HT-29 (cell line): Measurements from ENCODE around the gene CELSR2. TPM values are rescaled to one million over a fixed set of nuclear protein-coding genes. Genes with fewer than 3 reads are reported as not detected.

ENCODE experiments used
- DNase-seq: peaks from one replicate; pipeline ENCODE4 v3.0.0-alpha.2; 2015; ENCODE audit warnings: low spot score
- total RNA-seq: library from RNA; depleted of rRNA; stranded (reverse); fragments of >200 nt; shearing (Covaris generic); gene quantifications from 2 replicates; pipeline ENCODE4 v1.2.3, GENCODE V29; 2014

Gene CELSR2
- total RNA-seq, 1 experiment from 2014 or later = 1.4 TPM

DNA sequence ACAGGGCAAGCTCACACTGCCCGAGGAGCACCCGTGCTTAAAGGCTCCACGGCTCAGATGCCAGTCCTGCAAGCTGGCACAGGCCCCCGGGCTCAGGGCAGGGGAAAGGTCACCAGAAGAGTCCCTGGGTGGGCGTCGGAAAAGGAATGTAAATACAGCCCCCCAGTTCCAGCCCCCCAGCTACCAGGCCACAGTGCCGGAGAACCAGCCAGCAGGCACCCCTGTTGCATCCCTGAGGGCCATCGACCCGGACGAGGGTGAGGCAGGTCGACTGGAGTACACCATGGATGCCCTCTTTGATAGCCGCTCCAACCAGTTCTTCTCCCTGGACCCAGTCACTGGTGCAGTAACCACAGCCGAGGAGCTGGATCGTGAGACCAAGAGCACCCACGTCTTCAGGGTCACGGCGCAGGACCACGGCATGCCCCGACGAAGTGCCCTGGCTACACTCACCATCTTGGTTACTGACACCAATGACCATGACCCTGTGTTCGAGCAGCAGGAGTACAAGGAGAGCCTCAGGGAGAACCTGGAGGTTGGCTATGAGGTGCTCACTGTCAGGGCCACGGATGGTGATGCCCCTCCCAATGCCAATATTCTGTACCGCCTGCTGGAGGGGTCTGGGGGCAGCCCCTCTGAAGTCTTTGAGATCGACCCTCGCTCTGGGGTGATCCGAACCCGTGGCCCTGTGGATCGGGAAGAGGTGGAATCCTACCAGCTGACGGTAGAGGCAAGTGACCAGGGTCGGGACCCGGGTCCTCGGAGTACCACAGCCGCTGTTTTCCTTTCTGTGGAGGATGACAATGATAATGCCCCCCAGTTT lies 1.3 kb downstream of the CELSR2 start:
- no peak for DNase-seq

DNA sequence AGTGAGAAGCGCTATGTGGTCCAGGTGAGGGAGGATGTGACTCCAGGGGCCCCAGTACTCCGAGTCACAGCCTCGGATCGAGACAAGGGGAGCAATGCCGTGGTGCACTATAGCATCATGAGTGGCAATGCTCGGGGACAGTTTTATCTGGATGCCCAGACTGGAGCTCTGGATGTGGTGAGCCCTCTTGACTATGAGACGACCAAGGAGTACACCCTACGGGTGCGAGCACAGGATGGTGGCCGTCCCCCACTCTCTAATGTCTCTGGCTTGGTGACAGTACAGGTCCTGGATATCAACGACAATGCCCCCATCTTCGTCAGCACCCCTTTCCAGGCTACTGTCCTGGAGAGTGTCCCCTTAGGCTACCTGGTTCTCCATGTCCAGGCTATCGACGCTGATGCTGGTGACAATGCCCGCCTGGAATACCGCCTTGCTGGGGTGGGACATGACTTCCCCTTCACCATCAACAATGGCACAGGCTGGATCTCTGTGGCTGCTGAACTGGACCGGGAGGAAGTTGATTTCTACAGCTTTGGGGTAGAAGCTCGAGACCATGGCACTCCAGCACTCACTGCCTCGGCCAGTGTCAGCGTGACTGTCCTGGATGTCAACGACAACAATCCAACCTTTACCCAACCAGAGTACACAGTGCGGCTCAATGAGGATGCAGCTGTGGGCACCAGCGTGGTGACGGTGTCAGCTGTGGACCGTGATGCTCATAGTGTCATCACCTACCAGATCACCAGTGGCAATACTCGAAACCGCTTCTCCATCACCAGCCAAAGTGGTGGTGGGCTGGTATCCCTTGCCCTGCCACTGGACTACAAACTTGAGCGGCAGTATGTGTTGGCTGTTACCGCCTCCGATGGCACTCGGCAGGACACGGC lies 2.2 kb downstream of the CELSR2 start:
- DNase-seq = no peak

DNA sequence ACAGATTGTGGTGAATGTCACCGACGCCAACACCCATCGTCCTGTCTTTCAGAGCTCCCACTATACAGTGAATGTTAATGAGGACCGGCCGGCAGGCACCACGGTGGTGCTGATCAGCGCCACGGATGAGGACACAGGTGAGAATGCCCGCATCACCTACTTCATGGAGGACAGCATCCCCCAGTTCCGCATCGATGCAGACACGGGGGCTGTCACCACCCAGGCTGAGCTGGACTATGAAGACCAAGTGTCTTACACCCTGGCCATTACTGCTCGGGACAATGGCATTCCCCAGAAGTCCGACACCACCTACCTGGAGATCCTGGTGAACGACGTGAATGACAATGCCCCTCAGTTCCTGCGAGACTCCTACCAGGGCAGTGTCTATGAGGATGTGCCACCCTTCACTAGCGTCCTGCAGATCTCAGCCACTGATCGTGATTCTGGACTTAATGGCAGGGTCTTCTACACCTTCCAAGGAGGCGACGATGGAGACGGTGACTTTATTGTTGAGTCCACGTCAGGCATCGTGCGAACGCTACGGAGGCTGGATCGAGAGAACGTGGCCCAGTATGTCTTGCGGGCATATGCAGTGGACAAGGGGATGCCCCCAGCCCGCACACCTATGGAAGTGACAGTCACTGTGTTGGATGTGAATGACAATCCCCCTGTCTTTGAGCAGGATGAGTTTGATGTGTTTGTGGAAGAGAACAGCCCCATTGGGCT lies 3.0 kb downstream of the CELSR2 start:
- no peak for DNase-seq

DNA sequence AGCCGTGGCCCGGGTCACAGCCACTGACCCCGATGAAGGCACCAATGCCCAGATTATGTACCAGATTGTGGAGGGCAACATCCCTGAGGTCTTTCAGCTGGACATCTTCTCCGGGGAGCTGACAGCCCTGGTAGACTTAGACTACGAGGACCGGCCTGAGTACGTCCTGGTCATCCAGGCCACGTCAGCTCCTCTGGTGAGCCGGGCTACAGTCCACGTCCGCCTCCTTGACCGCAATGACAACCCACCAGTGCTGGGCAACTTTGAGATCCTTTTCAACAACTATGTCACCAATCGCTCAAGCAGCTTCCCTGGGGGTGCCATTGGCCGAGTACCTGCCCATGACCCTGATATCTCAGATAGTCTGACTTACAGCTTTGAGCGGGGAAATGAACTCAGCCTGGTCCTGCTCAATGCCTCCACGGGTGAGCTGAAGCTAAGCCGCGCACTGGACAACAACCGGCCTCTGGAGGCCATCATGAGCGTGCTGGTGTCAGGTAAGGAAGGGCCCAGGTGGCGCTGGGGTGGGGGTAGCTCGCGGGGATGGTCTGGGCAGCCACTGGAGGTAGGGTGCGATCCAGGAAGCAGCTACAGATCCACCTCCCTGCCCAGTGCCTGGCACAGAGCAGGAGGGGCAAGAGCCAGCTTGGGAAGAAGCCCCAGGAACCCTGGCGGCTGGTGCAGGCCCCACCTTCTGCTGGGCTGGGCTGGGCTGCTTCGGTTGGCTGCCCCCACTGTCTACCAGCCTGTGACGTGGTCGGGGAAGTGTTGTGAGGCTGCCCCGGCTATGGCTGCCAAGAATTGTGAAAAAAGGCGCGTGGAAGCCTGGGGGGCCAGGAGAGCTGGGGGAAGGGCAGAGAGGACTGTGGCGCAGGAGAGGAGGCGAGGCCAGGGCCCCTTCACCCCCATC lies 3.8 kb downstream of the CELSR2 start:
- no peak for DNase-seq

DNA sequence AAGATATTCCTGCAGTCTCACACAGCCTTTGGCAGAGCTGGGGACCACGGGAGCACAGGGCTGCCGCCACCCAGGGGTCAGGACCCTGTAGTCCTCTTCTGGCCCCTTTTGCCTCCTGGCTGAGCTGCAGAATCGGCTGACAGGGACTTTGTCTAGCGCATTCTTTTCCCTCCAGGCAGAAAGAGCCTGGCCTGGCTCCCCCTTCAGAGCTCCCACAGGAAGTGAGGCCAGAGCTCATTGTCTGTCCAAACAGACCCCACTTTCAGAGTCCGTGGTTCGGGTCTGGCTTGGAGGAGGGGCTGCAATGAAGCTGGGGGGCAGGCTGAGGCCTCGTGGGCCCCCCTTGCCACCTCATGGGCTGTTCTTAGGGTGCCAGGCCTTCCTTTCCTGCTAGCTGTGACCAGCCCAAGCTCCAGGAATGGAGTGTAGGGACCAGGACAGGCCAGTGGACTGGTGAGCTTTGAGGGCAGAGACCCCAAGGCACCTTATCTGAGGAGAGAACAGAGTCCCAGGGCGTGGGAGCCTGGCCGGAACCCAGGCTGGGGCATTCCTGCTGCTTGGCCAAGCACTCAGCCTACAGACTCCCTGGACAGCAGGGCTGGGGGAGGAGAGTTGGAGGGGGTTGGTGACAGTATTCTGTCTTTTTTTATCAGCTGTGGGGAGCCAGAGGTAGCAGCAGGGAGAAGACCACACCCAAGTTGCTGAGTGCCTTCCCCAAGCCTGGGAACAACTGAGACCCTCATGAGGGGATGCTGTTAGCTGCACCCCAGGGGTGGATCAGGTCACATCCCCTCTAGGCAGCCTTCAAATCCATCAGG lies 4.7 kb downstream of the CELSR2 start:
- DNase-seq = no peak

DNA sequence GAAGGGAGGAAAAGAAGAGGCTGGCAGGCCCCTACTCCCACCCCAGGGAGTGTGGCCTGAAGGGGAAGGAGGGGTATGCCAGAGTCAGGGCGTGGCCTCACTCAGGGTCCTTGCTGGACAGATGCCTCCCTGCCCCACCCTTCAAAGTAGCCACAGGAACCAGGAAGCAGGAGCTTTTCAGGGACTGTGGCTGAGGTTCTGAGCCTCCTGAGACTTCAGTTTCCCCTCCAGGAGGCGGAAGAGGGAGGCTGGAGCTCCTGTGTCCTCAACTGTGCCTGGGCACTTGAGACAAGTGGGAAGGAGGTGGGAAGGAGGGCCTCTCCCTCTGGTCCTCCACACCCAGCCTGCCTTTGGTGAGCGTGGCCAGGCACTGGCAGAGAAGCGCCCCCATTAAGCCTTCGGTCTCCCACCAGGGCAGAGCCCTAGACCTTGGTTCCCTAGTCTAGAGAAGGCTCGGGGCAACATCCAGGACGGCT lies 5.3 kb downstream of the CELSR2 start:
- DNase-seq = no peak

DNA sequence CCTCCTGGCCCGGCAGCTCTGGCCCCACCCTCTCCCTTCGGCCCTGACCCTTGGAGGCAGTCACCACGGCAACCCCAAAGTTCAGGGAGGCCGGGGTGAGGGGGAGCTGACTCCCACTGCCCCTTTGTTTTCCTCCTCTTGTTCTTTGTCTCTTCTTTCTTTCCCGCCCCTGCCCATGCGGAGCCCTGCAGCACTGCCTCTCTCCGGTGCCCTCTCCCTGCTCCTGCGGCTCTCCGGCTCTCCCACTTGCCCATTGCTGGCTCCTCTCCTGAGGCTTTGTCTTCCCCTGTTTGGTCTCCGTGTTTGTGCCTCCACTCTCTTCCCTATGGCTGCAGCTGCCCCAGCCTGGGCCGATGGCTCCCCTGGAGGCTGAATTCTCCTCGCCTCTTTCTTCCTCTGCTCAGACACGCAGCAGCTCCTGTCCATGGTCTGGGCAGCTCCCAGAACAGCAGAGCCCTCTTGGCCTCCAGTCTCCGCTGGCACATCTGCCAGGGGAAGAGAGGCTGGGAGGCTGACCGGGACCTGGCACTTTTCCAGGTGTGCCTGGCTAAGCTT lies 5.8 kb downstream of the CELSR2 start:
- DNase-seq = no peak

DNA sequence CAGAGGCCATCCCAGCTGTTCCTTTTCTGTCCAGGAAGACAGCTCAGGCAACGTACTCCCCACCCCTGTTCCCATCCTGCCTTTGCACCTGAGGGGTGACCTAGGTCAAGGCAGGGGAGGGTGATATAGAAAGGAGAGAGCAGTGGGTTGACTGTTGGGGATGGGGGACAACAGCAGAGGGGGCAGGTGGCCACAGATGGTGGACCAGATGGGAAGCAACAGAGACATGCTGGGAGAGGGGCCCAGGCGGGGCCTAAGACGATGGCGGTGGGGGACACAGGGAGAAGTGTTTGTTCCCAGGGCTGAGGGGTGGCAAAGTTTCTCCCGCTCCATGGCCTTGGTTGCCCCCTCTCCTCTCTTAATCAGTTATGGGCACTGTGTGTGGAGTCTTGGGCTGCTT lies 6.3 kb downstream of the CELSR2 start:
- DNase-seq = no peak

DNA sequence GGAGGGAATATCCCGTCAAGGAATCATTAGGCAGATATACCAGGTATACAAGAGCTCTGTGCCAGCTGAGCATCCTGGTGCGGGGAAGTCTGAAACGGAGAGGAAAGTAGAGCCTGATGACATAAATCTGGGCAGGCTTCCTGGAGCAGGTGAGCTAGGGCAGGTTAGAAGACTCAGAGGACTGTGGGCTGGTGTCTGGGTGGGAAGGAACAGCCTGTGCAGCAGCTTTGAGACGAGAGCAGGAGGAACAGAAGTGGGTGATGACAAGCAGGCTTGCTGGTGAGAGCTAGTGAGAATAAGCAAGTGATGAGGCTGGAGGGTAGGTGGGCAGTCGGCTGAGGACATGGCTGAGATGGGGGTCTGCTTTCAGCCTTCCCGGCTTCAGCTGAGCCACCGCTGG lies 6.7 kb downstream of the CELSR2 start:
- no peak for DNase-seq

DNA sequence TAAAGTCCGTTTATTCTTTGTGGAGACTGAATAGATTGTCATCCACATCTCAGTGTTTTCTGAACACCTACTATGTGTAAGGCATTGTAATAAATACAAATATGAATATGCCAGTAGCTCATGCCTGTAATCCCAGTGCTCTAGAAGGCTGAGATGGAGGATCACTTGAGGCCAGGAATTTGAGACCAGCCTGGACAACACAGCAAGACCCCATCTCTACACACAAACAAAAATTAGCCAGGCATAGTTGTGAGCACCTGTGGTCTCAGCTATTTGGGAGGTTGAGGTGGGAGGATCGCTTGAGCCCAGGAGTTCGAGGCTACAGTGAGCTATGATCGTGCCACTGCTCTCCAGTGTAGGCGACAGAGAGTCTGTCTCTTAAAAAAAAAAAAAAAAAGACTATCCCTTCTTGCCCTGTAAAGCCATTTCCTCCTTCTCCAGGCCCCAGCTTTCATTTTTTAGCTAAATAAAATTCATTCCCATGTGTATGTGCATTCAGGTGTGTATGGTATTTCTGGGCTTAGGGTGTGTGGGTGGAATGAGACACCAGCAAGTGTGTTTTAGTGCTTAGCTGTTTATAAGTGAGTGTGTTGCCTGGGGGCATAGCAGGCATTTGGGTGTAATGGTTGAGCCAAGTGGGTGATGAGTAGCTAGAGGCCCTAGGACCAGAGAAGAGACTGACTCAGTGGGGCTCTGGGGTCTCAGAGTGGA lies 7.8 kb downstream of the CELSR2 start:
- DNase-seq = no peak

DNA sequence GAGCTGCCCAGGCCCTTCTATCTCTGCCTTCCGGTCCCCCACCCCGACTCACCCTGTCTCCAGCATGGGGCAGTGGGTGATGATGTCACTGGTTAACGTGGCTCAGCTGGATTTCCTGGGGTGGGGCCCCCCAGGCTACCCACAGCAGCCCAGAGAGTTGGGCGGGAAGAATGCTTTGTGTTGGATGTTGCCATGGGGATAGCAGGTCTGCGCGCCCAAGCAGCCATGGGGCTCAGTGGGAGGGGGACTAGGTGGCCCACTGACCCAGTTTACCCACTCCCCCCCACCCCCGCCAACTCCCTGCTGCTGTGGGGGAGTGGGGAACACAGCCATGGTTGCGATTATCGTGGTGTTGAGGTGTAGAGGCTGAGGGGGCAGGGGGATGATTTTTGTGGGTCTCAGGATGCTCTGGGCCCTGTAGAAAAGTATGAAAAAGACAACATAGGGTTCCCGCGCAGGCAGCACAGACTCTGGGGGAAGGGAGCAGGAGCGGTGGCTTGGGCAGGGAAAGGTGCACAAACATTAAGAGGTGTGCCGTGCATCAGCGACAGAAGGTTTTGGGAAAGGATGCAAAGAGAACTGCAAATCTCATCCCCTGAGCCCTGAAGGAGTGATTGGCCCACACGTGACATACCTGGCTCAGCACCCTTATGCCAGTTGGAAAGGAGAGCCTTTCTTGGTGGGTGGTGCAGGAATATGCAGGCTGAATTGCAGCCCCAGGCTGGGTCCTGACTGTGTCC lies 8.5 kb downstream of the CELSR2 start:
- DNase-seq = no peak

DNA sequence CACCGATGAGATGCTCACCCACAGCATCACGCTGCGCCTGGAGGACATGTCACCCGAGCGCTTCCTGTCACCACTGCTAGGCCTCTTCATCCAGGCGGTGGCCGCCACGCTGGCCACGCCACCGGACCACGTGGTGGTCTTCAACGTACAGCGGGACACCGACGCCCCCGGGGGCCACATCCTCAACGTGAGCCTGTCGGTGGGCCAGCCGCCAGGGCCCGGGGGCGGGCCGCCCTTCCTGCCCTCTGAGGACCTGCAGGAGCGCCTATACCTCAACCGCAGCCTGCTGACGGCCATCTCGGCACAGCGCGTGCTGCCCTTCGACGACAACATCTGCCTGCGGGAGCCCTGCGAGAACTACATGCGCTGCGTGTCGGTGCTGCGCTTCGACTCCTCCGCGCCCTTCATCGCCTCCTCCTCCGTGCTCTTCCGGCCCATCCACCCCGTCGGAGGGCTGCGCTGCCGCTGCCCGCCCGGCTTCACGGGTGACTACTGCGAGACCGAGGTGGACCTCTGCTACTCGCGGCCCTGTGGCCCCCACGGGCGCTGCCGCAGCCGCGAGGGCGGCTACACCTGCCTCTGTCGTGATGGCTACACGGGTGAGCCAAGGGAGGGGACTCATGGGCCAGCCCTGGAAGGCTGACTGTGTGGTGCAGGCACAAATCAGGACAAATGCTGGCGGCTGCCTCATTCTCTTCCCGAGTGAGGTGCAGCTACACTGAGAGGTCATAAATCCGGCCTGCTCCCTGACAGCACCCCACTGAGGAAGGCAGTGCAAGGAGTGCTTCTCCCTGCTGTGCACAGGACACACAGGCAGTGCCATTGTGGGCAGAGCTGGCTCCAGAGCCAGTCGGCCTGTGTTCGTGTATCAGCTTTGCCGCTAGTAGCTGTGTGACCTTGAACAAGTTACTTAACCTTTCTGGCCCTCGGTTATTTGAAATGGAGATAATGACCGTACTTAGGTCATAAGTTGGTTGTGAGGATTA lies 9.4 kb downstream of the CELSR2 start:
- DNase-seq = no peak

DNA sequence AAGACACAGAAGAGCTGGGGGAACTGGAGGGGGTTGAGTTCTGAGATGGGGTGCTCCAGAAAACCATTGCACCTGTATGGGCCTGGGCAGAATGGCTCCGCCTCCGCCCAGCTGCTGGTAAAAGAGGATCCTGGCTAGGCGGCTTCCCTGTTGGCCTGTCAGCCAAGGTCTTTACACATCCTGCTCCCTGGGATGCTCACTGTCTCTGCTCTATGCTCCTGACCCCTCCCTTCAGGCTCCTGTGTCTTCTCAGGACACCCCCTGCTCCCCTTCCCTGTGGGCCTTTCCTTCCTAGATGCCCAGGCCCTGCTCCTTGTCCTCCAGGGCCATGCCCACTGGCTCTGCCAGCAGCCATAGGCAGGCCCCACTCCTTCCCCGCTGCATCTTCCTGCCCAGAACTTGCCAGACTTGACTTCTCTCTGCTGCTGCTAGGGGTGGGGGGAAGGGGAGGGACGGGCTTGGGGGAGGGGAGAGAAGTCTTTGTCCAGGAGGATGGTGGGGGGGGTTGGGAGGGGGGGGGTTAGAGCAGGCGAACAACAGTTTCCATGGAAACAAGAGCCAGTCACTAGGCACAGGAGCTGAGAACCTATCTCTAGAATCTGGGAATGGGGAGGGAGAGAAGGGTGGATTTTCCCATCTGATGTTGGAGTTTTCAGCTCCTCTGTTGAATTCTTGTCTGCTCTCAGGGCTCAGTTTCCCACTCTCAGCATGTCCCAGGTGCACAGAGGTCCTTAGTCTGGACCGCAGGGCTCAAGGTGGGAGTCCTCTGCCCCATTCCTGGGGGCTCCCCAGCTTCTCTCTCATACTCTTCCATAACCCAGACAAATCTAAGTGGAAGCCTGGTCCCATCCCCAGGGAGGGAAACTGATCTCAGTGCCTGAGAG lies 10.6 kb downstream of the CELSR2 start:
- no peak for DNase-seq

DNA sequence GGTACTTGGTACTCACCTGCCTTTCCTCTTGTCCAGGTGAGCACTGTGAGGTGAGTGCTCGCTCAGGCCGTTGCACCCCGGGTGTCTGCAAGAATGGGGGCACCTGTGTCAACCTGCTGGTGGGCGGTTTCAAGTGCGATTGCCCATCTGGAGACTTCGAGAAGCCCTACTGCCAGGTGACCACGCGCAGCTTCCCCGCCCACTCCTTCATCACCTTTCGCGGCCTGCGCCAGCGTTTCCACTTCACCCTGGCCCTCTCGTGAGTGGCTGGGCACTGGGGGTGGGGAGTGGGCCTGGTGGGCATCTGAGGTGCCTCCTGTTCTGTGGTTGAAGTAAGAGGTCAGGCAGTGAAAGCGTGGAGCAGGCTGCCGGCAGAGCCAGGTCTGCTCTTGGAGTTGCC lies 11.7 kb downstream of the CELSR2 start:
- DNase-seq = no peak

DNA sequence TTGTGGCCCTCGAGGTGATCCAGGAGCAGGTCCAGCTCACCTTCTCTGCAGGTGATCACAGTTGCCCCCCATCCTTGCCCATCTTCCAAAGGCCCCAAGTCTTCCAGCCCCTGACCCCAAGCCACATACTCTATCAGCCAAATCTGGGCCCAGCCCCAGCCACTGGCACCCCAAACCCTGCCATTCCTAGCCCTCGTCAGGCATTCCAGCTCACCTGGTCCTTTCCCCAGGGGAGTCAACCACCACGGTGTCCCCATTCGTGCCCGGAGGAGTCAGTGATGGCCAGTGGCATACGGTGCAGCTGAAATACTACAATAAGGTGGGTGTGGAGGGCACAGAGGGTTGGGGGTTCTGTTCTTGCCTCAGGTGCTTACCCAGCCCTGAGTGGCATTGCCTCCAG lies 12.2 kb downstream of the CELSR2 start:
- DNase-seq = no peak
